ENCODE data around the gene GNAQ. TPM values are rescaled to one million over a fixed set of nuclear protein-coding genes. Genes with fewer than 3 reads are reported as not detected.

Gene GNAQ
- total RNA-seq, 1 donor from 2014 or later: 20.6 TPM

- DNase-seq (ENCODE audit: low read depth): no peak
- no peak for TF ChIP-seq CTCF (conservative IDR thresholded peaks at IDR 0.05; ENCODE audit: low read depth, low read length)
These were observed 225.8 kb downstream of the GNAQ start for GRCh38 chr9:77805810-77806209.

GRCh38 chr9:77803423-77803822 is 228.2 kb downstream of the GNAQ start:
- no peak for TF ChIP-seq CTCF (conservative IDR thresholded peaks at IDR 0.05; ENCODE audit: low read depth, low read length)
- H3K4me3 ChIP-seq (ENCODE audit: low read depth, low read length): no peak overlapping the region
- no peak for DNase-seq (ENCODE audit: low read depth)

More at GRCh38 chr9:77805810-77806209, 225.8 kb downstream of the GNAQ start:
- H3K4me3 ChIP-seq (ENCODE audit: low read depth, low read length): no peak overlapping the region

- no peak for TF ChIP-seq CTCF (conservative IDR thresholded peaks at IDR 0.05; ENCODE audit: low read depth, low read length)
- DNase-seq (ENCODE audit: low read depth): no peak
- no peak overlapping the region for H3K4me3 ChIP-seq (ENCODE audit: low read depth, low read length)
These were observed 228.9 kb downstream of the GNAQ start for GRCh38 chr9:77802515-77803293.

GRCh38 chr9:77802064-77802463 is 229.5 kb downstream of the GNAQ start:
- H3K4me3 ChIP-seq (ENCODE audit: low read depth, low read length): no peak overlapping the region
- no peak for DNase-seq (ENCODE audit: low read depth)
- no peak for TF ChIP-seq CTCF (conservative IDR thresholded peaks at IDR 0.05; ENCODE audit: low read depth, low read length)

- no peak overlapping the region for H3K4me3 ChIP-seq (ENCODE audit: low read depth, low read length)
- no peak for DNase-seq (ENCODE audit: low read depth)
- TF ChIP-seq CTCF (conservative IDR thresholded peaks at IDR 0.05; ENCODE audit: low read depth, low read length): no peak
These were observed 230.6 kb downstream of the GNAQ start for GRCh38 chr9:77800924-77801551.

- H3K4me3 ChIP-seq (ENCODE audit: low read depth, low read length): no peak overlapping the region
- no peak for TF ChIP-seq CTCF (conservative IDR thresholded peaks at IDR 0.05; ENCODE audit: low read depth, low read length)
- no peak for DNase-seq (ENCODE audit: low read depth)
These were observed 233.5 kb downstream of the GNAQ start for GRCh38 chr9:77798140-77798539.

Data from epithelial cell of proximal tubule (primary cell).